GM18511 (cell line): ENCODE measurements around the gene WFS1.

Source experiments
- ATAC-seq: cut with Tn5 transposase; IDR thresholded peaks from one replicate; pipeline ENCODE4 v1.9.1; 2021; ENCODE audit warnings: mild to moderate bottlenecking, moderate library complexity; ENCODE audit not compliant: unreplicated experiment

Gene WFS1

GRCh38 chr4:6324461-6324998, 54.9 kb downstream of the WFS1 start:
- ATAC-seq: no peak

- ATAC-seq: no peak
Observed at GRCh38 chr4:6324999-6325787, 55.5 kb downstream of the WFS1 start.

GRCh38 chr4:6325788-6326290, 56.2 kb downstream of the WFS1 start:
- ATAC-seq: no peak

GRCh38 chr4:6326312-6327060, 56.8 kb downstream of the WFS1 start:
- ATAC-seq: no peak

GRCh38 chr4:6327220-6327917, 57.7 kb downstream of the WFS1 start:
- ATAC-seq: peak; percentile 70

GRCh38 chr4:6328526-6328925, 58.9 kb downstream of the WFS1 start:
- no peak for ATAC-seq

- ATAC-seq: no peak
Observed at GRCh38 chr4:6329478-6330383, 60.1 kb downstream of the WFS1 start.

GRCh38 chr4:6330384-6330767, 60.7 kb downstream of the WFS1 start:
- ATAC-seq: no peak

GRCh38 chr4:6331018-6331417, 61.4 kb downstream of the WFS1 start:
- no peak for ATAC-seq

GRCh38 chr4:6331468-6331867, 61.8 kb downstream of the WFS1 start:
- ATAC-seq: no peak

- no peak for ATAC-seq
Observed at GRCh38 chr4:6332042-6332668, 62.5 kb downstream of the WFS1 start.

GRCh38 chr4:6332669-6333050, 63.0 kb downstream of the WFS1 start:
- ATAC-seq: no peak

- ATAC-seq: no peak
Observed at GRCh38 chr4:6333301-6334202, 63.9 kb downstream of the WFS1 start.

GRCh38 chr4:6334203-6334887, 64.7 kb downstream of the WFS1 start:
- ATAC-seq: no peak

GRCh38 chr4:6335040-6335590, 65.5 kb downstream of the WFS1 start:
- ATAC-seq: no peak

- no peak for ATAC-seq
Observed at GRCh38 chr4:6336166-6336565, 66.5 kb downstream of the WFS1 start.

GRCh38 chr4:6337331-6337935, 67.8 kb downstream of the WFS1 start:
- ATAC-seq: no peak
